Stimulated activated CD8-positive, alpha-beta memory T cell treated with anti-CD3 and anti-CD28 coated beads, Interleukin-15, amount 100 ng/mL, for 4 hours (primary cell): ENCODE data around the gene ADAM11.
"Not testable (repeated sequence)": the region's sequence is repeated elsewhere in the genome, so short reads cannot be mapped to it uniquely, and the experiment has no call there.

ENCODE experiments used
- DNase-seq, 2 donors: peaks; one replicate each; pipeline ENCODE4 v3.0.0-alpha.2; 2020; ENCODE audit warnings: low read depth in 2 of 2

ADAM11 gene, protein sequence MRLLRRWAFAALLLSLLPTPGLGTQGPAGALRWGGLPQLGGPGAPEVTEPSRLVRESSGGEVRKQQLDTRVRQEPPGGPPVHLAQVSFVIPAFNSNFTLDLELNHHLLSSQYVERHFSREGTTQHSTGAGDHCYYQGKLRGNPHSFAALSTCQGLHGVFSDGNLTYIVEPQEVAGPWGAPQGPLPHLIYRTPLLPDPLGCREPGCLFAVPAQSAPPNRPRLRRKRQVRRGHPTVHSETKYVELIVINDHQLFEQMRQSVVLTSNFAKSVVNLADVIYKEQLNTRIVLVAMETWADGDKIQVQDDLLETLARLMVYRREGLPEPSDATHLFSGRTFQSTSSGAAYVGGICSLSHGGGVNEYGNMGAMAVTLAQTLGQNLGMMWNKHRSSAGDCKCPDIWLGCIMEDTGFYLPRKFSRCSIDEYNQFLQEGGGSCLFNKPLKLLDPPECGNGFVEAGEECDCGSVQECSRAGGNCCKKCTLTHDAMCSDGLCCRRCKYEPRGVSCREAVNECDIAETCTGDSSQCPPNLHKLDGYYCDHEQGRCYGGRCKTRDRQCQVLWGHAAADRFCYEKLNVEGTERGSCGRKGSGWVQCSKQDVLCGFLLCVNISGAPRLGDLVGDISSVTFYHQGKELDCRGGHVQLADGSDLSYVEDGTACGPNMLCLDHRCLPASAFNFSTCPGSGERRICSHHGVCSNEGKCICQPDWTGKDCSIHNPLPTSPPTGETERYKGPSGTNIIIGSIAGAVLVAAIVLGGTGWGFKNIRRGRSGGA

GRCh38 chr17:44758414-44759085 is at the start of gene ADAM11:
Gene ADAM11, plus strand, starts transcription at chr17:44758988. Its CDS starts 212 bp downstream, at chr17:44759200.
- DNase-seq: no peak

GRCh38 chr17:44719444-44719843 is 39.3 kb upstream of the ADAM11 start:
- DNase-seq: no peak

- DNase-seq: no peak
Measured at GRCh38 chr17:44722254-44722653, 36.5 kb upstream of the ADAM11 start.

DNA sequence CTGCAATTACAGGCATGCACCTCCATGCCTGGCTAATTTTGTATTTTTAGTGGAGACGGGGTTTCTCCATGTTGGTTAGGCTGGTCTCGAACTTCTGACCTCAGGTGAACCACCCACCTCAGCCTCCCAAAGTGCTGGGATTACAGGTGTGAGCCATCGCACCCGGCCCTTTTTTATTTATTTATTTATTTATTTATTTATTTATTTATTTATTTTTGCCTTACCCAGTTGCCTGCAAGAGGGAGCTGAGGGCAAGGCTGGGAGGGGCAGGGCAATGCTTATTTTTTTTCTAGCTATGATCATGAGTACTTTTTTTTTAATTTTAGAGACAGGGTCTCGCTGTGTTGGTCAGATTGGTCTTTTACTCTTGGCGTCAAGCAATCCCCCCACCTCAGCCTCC is 32.7 kb upstream of the ADAM11 start:
- not testable (repeated sequence) for DNase-seq

DNA sequence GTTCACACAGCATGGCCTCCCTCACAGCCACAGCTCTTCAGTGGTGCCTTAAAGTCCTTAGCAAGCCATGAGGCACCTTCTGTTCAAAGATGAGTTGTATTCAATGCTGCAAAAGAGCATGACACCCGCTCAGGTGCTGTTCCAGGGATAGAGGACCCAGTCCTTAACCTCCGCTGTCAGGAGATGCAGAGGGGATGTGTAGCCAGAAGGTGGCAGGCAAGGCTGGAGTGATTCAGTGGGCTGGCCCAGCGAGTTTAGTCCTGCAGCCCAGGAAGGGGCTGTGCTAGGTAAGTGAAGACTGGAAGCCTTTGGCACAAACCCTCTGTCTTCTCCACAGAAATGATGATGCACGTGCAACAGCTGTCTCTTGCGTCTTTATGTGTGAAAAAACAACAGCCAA is 25.0 kb upstream of the ADAM11 start:
- DNase-seq: no peak

DNA sequence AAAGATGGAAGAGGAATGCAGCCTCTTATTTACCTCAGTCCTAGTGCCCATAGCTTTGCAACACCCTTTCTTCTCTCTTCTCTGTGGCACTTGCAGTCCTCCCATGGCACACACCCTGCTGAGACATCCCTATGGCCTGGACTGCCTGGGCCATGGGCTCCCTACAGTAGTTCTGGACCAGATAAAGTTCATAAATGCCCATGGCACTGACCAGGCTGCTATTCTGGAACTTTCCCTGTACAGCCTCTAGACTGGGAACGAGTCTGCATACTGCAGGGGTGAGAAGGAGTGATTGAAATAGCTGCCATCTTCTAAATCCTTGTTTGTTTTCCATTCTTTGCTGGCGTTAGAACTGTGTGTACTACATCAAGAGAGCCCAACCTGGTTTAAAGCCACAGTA is 24.5 kb upstream of the ADAM11 start:
- no peak for DNase-seq

GRCh38 chr17:44736551-44737240 is 22.1 kb upstream of the ADAM11 start:
- DNase-seq: no peak

- DNase-seq: no peak
Measured at GRCh38 chr17:44738214-44738906, 20.4 kb upstream of the ADAM11 start.

DNA sequence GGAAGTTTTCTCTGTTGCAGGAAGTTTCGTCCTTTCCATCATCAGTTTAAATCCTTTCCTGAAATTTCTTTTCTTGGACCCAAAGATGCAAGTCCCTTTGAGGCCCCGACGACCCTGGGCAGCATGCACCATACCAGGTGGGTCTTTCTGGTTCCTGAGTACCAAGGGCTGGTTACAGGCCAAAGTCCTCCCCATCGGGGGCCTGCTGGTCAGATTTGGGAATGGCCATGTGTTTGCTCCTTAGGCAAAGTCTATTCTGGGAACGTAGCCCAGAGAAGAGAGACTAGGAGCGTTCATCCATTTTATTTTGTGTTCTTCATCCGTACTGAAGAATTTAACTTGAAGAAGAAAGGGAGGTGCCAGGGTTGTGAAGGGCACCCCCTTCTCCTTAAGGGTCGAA is 17.5 kb upstream of the ADAM11 start:
- DNase-seq: no peak

- no peak for DNase-seq
Measured at GRCh38 chr17:44745301-44745700, 13.5 kb upstream of the ADAM11 start.

DNA sequence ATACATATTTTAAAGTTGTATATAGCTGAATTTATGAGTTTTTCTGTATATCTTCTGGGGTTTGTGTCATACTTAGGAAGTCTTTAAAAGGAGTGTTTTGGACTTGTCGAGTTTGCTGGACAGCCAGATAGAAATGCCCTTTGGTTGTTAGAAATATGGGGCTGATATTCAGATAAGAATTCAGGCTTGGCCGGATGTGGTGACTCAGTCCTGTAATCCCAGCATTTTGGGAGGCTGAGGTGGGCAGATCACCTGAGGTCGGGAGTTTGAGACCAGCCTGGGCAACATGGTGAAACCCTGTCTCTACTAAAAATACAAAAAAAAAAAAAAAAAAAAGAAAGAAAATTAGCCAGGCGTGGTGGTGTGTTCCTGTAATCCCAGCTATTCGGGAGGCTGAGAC is 13.1 kb upstream of the ADAM11 start:
- DNase-seq: not testable (repeated sequence)

DNA sequence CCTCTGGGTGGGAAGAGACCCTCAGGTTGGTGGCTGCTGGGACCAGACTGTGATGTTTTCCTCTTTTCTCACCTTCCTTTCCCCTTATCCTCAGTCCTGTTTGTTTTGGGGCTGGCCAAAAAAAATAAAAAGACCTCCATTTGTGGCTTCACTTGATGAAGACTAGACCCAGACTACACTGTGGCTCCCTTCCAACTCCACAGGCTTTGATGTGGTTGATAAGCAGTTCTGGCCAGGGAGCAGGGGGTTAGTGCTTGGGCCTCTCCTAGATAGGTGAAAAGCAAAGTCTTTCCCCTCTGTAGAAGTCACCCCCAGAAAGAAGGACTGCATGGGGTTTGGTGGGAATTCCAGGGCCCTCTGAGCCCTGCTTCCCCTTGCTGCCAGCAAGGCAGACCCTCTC is 11.2 kb upstream of the ADAM11 start:
- DNase-seq: no peak

DNA sequence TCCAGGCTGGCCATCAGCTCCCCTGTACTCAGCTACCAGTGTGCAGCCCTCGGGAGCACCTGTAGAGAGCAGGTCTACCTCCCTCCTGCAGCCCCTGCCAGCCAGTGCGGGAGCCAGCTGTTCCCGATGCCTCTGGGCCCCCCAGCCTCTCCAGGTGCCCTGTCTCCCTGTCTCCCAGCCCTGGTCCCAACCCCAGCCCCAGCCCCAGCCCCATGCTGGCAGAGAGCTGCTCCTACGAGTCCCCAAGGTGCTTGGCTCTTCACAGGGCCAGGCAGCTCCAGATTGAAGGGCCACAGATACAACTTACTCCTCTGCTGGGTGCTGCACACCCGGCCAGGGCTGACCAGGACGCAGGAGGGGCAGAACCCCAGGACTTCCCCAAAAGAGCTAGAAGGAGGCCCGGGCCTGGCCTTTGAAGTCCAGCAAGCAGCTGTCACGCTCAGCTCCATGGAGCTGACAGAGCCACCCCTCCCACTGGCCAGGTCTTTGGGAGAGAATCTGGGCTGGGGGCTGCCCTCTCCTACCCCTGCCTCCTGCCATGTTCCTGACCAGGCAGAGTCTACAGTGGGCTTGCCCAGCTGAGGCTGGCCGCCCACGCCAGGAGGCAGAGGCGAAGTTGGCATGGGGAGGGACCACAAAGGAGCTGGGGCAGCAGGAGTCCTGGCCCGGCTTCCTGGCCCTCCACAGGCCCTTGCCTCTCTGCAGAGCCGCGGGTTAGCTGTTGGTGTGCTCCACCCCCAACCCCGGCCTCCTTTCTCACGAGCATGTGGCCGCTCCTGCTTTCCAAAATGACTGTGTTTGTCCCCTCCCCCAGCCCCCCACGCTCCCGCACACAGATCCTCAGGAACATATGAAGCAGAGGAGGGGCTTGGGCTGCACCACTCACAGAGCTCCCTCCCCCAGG is 9.5 kb upstream of the ADAM11 start:
- DNase-seq: no peak

- DNase-seq: no peak
Measured at GRCh38 chr17:44749980-44750318, 8.8 kb upstream of the ADAM11 start.

DNA sequence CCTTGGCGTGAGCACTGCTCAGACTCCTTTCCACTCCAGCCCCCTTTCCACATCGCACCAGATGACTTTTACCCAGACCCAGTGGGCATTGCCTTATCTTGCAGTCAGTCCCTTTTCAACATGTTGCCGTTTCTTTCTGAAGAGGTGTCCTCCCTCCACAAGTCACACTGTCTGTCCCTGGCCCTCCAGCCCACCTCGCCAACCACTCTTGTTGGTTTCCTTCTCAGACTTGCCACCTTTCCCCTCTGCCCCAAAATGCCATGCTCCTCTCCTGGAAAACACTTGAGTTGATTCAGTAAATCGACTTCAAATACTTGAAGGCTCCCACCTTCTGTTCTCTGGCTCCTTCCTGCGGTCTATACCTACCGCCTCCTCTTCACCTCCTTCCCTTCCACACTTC is 7.5 kb upstream of the ADAM11 start:
- no peak for DNase-seq

GRCh38 chr17:44751806-44752205 is 7.0 kb upstream of the ADAM11 start:
- no peak for DNase-seq

DNA sequence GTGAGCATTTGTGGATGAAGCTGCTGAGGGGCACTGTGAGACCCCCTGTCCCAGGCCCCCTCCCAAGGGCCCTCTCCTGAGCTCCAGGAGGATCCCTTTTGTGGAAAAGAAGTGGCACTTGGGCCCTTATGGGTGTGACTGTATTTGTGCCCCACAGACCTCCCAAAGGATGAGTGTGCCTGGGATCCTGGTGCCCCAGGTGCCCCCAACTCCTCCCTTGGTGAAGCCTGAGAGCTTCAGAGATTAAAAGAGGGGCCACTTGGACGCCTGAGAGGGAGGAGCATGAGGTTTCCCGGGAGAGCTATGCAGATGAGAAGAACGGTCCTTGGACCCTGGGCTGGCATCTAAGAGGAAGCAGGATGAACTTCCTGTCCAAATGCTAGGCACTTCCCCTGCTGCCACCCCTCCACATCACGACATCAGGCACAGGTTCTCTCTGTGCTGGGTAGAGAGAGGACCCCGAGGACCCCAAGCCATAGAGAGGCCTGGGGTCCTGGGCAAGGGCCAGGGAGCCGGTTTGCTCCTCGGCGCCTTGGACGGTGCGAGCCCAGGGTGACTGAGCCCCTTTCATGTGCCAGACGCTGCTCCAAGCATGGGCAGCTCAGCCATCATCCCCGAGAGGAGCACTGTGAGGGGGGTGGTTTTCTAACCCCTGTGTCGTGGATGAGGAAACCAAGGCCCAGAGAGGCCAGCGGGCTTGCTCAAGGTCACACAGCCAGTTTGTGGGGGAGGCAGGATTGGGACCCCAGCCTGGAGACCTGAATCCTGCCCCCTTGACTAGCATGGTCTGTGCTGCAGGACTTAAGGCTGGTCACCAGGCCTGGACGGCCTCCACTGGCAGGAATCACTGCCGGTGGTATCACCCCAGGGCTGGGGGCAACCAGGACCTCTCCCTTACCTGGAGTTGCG is 5.6 kb upstream of the ADAM11 start:
- DNase-seq: no peak

- no peak for DNase-seq
Measured at GRCh38 chr17:44754276-44754675, 4.5 kb upstream of the ADAM11 start.

GRCh38 chr17:44755180-44755579 is 3.6 kb upstream of the ADAM11 start:
- DNase-seq: not testable (repeated sequence)
